Panc1 (cell line): ENCODE measurements around the gene MYH13.

Experiments used
- CTCF ChIP-seq: fragments of 450-650 bp; IDR thresholded peaks from 2 replicates; pipeline ENCODE4 v1.5.1; 2017; ENCODE audit warnings: mild to moderate bottlenecking
- POLR2AphosphoS5 ChIP-seq: IDR thresholded peaks from 2 replicates; pipeline ENCODE4 v1.6.1; 2012; ENCODE audit warnings: mild to moderate bottlenecking, low read depth, low read length, moderate library complexity
- REST ChIP-seq, 2 experiments: IDR thresholded peaks; 2 replicates each; pipeline ENCODE4 v1.6.1; 2011 to 2012; ENCODE audit warnings: low read depth in 2 of 2, control low read depth in 1 of 2, low read length in 1 of 2, mild to moderate bottlenecking in 1 of 2, moderate library complexity in 1 of 2; ENCODE audit not compliant: insufficient read depth in 1 of 2
- SIN3A ChIP-seq: IDR thresholded peaks from 2 replicates; pipeline ENCODE4 v1.6.1; 2012; ENCODE audit warnings: low read depth, mild to moderate bottlenecking, low read length, moderate library complexity, borderline replicate concordance; ENCODE audit not compliant: insufficient read depth

DNA sequence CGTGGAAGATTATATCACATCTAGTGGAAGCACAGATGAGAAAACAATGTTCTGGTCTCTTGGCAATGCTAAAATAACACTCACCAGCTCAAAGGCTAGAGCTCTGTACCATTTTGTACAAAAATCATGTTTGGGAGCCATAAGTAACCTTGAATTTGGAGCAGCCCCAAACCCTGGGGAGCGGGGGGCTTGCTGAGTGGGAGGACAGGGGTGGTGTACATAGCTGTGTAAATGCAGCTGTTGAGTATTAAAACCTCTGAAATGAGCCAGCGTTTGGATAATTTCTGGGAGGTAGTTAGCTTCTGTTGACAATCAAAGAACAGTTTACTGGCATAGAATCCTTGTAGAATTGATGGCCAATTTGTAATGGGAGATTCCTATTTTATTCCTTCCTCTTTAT lies 44.6 kb upstream of the MYH13 start:
- no peak for TF ChIP-seq CTCF
- no peak for TF ChIP-seq SIN3A
- TF ChIP-seq POLR2AphosphoS5, result no peak
- no peak for TF ChIP-seq REST (IDR thresholded peaks at IDR 0.05; ENCODE audit: insufficient read depth in 1 of 2, low read depth in 2 of 2, low read length in 1 of 2)
